K562 (cell line): Measurements from ENCODE around the gene VDAC1. TPM values are rescaled to one million over a fixed set of nuclear protein-coding genes. Genes with fewer than 3 reads are reported as not detected.

ENCODE experiments used
- BCOR ChIP-seq: fragments of 450-650 bp; IDR thresholded peaks from 2 replicates; pipeline ENCODE4 v1.6.1; 2016
- CTBP1 ChIP-seq: fragments of 450-650 bp; IDR thresholded peaks from 2 replicates; pipeline ENCODE4 v1.6.1; 2016; ENCODE audit warnings: borderline replicate concordance
- ETV5 ChIP-seq: sonication (generic); formaldehyde crosslinking; IDR thresholded peaks from 2 replicates; pipeline ENCODE4 v1.4.0; 2020; ENCODE audit warnings: low read depth, mild to moderate bottlenecking, missing genetic modification reagents
- HNRNPLL ChIP-seq: fragments of 200-400 bp; formaldehyde crosslinking; IDR thresholded peaks from 2 replicates; pipeline ENCODE4 v1.6.1; 2017; ENCODE audit warnings: low read length, low read depth, mild to moderate bottlenecking; ENCODE audit not compliant: poor library complexity, severe bottlenecking
- MAZ ChIP-seq, 2 experiments: fragments of 450-650 bp in 1 of 2; sonication (generic) in 1 of 2; formaldehyde crosslinking; IDR thresholded peaks in 1 of 2; conservative IDR thresholded peaks in 1 of 2; 2 replicates each; pipeline versions ENCODE4 v1.4.0 to v1.5.0; 2020; ENCODE audit warnings: mild to moderate bottlenecking in 1 of 2, missing genetic modification reagents in 1 of 2
- NR2C2 ChIP-seq, 2 experiments: fragments of 200-800 bp in 1 of 2; sonication (Bioruptor generic) in 1 of 2; sonication (generic) in 1 of 2; formaldehyde crosslinking in 1 of 2; IDR thresholded peaks; 2 replicates each; pipeline versions ENCODE4 v1.6.1 to v1.8.0; 2016 to 2022; ENCODE audit warnings: mild to moderate bottlenecking in 1 of 2, missing compliant biosample characterization in 1 of 2, missing genetic modification characterization in 1 of 2, missing genetic modification reagents in 1 of 2
- NUFIP1 ChIP-seq: fragments of 450-650 bp; IDR thresholded peaks from 2 replicates; pipeline ENCODE4 v1.6.1; 2018; ENCODE audit not compliant: partially characterized antibody
- PRDM10 ChIP-seq: fragments of 450-650 bp; IDR thresholded peaks from 2 replicates; pipeline ENCODE4 v1.6.1; 2018; ENCODE audit not compliant: partially characterized antibody
- PYGO2 ChIP-seq: fragments of 450-650 bp; IDR thresholded peaks from 2 replicates; pipeline ENCODE4 v1.6.1; 2016; ENCODE audit warnings: mild to moderate bottlenecking, missing genetic modification characterization, moderate library complexity, missing compliant biosample characterization
- RB1 ChIP-seq: fragments of 450-650 bp; IDR thresholded peaks from 2 replicates; pipeline ENCODE4 v1.6.1; 2017; ENCODE audit warnings: low read depth, mild to moderate bottlenecking
- STAT6 ChIP-seq: sonication (generic); formaldehyde crosslinking; IDR thresholded peaks from 2 replicates; pipeline ENCODE4 v1.8.1; 2023; ENCODE audit warnings: mild to moderate bottlenecking, missing genetic modification reagents
- TCF3 ChIP-seq: sonication (generic); formaldehyde crosslinking; IDR thresholded peaks from 2 replicates; pipeline ENCODE4 v1.4.0; 2020; ENCODE audit warnings: mild to moderate bottlenecking, missing genetic modification reagents
- TFAM ChIP-seq: fragments of 250-450 bp; sonication (Bioruptor Pico); conservative IDR thresholded peaks from 2 replicates; pipeline ENCODE4 v1.5.0; 2021; ENCODE audit warnings: mild to moderate bottlenecking, moderate library complexity
- TRIM24 ChIP-seq, 2 experiments: fragments of 450-650 bp; IDR thresholded peaks; 2 replicates each; pipeline ENCODE4 v1.6.1; 2016
- XRCC5 ChIP-seq: fragments of 200-400 bp; formaldehyde crosslinking; IDR thresholded peaks from 2 replicates; pipeline ENCODE4 v1.6.1; 2017; ENCODE audit warnings: low read depth, mild to moderate bottlenecking, low read length
- ZHX1 ChIP-seq: fragments of 150-350 bp; conservative IDR thresholded peaks from 2 replicates; pipeline ENCODE4 v1.6.1; 2014; ENCODE audit warnings: low read length
- ZNF134 ChIP-seq: fragments of 250-450 bp; sonication (Bioruptor Pico); conservative IDR thresholded peaks from 2 replicates; pipeline ENCODE4 v1.4.0; 2020
- polyA plus RNA-seq, 8 experiments: library from polyadenylated mRNA; depleted of rRNA in 4 of 8; stranded (reverse) in 5 of 8; unstranded in 3 of 8; fragments of >200 nt; fragmentation: Nextera tagmentation in 2 of 8; fragmentation: Illumina TruSeq in 1 of 8; extraction: Ambion mirVana in 2 of 8; extraction: Trizol in 1 of 8; gene quantifications; 2 replicates each; pipeline versions ENCODE4 v1.2.1 to v1.2.3, GENCODE V29; 2011 to 2014; ENCODE audit warnings: inconsistent platforms in 1 of 8, missing spikeins in 1 of 8
- total RNA-seq, 7 experiments: library from RNA; depleted of rRNA in 6 of 7; stranded (reverse); fragments of >200 nt in 6 of 7; fragmentation: Illumina TruSeq in 2 of 7; extraction: Trizol in 2 of 7; gene quantifications; 2 replicates each; pipeline versions ENCODE4 v1.2.1 to v1.2.3, GENCODE V29; 2011 to 2021; ENCODE audit warnings: low replicate concordance in 1 of 7

The VDAC1 gene
- total and polyA plus RNA-seq, 9 of the 15 experiments (the other 6 are each of a cell fraction or from before 2014, with no cell fraction given): 168 to 366 (median 293) TPM

GRCh38 chr5:133968204-133968980, 36.4 kb downstream of the VDAC1 start, which contains the start of gene C5orf15 (continued):
- TF ChIP-seq HNRNPLL (peak; percentile 79), TFAM (no peak), CTBP1 (peak; percentile 54; the same call in 1 of the 2 replicates), TRIM24 (IDR thresholded peaks at IDR 0.05) (no peak), MAZ (CRISPR knock-in tag; conservative IDR thresholded peaks at IDR 0.05 in 1 of 2, IDR thresholded peaks at IDR 0.05 in 1 of 2) (peak in 1 of 2 experiments; percentile 46; a peak in 2 of 4 replicates), PRDM10 (peak; percentile 16), NR2C2 (CRISPR knock-in tag; IDR thresholded peaks at IDR 0.05) (no peak), NR2C2 (tag; IDR thresholded peaks at IDR 0.05) (peak; percentile 80), NUFIP1 (no peak), TCF3 (peak; percentile 19; the same call in 1 of the 2 replicates), ZHX1 (peak; percentile 98), STAT6 (no peak), RB1 (peak; percentile 66), PYGO2 (tag) (no peak), ZNF134 (CRISPR knock-in tag) (no peak), ETV5 (no peak), BCOR (0 out of 2 replicates have a peak, but pooled peaks have one; percentile 10), XRCC5 (no peak)
